ENCODE measurements around the gene C1orf21. TPM values are rescaled to one million over a fixed set of nuclear protein-coding genes. Genes with fewer than 3 reads are reported as not detected.

C1orf21 gene
- total and polyA plus RNA-seq, 8 donors, result 4.1 to 13.9 (median 7.7) TPM

DNA sequence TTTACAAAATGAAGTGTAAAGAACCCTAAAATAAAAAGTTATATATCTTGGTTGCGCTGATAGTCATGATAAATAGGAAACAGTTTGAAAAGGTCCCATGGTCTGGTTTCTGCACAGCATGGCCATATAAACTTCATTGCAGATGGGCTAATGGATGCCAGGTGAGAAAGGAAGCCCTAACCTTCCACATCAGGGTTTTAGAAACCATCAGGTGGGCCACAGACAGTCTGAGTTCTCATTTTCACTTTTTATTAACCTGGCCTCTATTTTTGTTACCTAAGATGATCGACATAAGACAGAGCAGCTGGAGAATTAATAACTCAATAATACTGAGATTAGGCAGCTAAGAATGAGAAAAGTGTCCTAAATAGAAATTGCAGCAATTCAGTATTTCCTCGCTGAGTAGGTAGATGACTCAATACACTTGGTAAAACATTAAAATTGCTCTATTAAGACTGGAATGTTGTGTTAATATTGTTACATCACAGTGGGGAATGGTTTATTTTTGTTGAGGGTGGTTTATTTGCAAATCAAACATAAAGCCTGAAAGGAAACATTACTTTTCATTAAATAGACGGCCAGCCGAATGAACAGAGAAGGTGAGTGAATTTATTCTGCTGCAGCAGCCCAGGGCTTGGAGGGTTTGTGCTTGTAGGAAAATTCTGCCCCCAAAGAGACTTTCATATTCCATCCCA, 21.1 kb downstream of the C1orf21 start:
- no peaks in the 10 kb centered on the region for H3K9me3 ChIP-seq
- 46% methylated on average over 5 of the region's 5 CpGs for WGBS, 2 donors
- H3K4me1 ChIP-seq, result peaks cover 0 to 9% (median 2%) of the 10 kb centered on the region in 3 donors
- H3K27ac ChIP-seq, result peak overlapping the region in 2 of 4 donors; percentile 17 to 24
- intact Hi-C loops (cut with DNase I), result no loop called here
- H3K4me3 ChIP-seq, result no peak overlapping the region
- H3K27me3 ChIP-seq, result no peaks in the 10 kb centered on the region
- DNase-seq, result no peak
- peak in 3 of 4 donors; percentile 67 to 82 (median 75) for ATAC-seq
- no peak for FAIRE-seq
- H3K36me3 ChIP-seq, result no peaks in the 10 kb centered on the region
- TF ChIP-seq, protein P1, sequence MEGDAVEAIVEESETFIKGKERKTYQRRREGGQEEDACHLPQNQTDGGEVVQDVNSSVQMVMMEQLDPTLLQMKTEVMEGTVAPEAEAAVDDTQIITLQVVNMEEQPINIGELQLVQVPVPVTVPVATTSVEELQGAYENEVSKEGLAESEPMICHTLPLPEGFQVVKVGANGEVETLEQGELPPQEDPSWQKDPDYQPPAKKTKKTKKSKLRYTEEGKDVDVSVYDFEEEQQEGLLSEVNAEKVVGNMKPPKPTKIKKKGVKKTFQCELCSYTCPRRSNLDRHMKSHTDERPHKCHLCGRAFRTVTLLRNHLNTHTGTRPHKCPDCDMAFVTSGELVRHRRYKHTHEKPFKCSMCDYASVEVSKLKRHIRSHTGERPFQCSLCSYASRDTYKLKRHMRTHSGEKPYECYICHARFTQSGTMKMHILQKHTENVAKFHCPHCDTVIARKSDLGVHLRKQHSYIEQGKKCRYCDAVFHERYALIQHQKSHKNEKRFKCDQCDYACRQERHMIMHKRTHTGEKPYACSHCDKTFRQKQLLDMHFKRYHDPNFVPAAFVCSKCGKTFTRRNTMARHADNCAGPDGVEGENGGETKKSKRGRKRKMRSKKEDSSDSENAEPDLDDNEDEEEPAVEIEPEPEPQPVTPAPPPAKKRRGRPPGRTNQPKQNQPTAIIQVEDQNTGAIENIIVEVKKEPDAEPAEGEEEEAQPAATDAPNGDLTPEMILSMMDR (IDR thresholded peaks at IDR 0.05), result no peak

DNA sequence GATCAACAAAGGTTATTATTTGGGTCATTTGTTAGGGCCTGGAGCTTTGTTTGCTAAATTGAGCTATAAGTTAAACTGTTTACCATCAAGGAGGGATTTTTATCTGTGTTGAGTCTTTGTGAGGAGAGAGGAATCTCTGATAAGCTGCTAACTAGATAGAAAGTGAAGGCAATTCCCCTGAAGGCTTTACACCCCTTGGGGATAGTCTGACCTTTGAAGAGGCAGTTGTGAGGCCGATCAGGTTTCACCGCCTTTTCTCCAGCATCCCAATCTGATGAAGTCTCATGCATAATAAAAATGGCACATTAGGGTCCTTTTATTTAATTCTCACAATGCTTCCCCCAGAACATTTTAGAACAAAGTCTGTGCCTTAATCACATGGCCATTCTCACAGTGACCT, 21.8 kb downstream of the C1orf21 start:
- no peaks in the 10 kb centered on the region for H3K9me3 ChIP-seq
- H3K27ac ChIP-seq, result peak overlapping the region in 2 of 4 donors; percentile 17 to 20
- TF ChIP-seq, protein P1 (IDR thresholded peaks at IDR 0.05), result no peak
- H3K4me3 ChIP-seq, result no peak overlapping the region
- intact Hi-C loops (cut with DNase I), result no loop called here
- no peaks in the 10 kb centered on the region for H3K36me3 ChIP-seq
- H3K4me1 ChIP-seq, result peaks cover 0 to 9% (median 2%) of the 10 kb centered on the region in 3 donors
- DNase-seq (no peak), FAIRE-seq (no peak), ATAC-seq (peak in 1 of 4 donors; percentile 36)
- H3K27me3 ChIP-seq, result no peaks in the 10 kb centered on the region
- 94 to 95% methylated on average over 2 of the region's 2 CpGs for WGBS, 2 donors

DNA sequence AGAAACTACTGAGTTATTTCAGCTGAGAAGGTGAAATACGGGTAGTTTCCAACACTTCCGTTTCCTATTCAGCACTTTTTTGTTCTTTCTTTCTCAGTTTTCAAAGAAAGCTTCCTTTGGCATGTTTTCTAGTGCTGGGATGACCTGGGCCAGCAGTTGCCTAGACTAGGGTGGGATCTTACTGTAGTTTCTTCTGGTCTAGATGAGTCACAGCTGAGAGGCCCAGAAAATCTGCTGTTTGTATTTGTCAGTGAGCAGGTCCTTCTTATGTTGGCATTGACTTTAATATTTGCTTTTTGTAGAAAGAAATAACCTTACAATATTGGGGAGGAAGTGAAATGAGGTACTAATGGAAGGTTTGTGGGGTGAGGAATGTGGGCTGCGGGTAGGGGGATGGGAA, 22.2 kb downstream of the C1orf21 start:
- Histone ChIP-seq H3K4me1 (peaks cover 0 to 9% (median 2%) of the 10 kb centered on the region in 3 donors), H3K4me3 (no peak overlapping the region), H3K27ac (no peak overlapping the region), H3K27me3 (no peaks in the 10 kb centered on the region), H3K9me3 (no peaks in the 10 kb centered on the region), H3K36me3 (no peaks in the 10 kb centered on the region)
- FAIRE-seq, result no peak
- ATAC-seq, result peak in 1 of 4 donors; percentile 48
- 93 to 95% methylated on average over 3 of the region's 3 CpGs for WGBS, 2 donors
- intact Hi-C loops (cut with DNase I), result no loop called here
- TF ChIP-seq, protein P1 (IDR thresholded peaks at IDR 0.05), result no peak
- no peak for DNase-seq

DNA sequence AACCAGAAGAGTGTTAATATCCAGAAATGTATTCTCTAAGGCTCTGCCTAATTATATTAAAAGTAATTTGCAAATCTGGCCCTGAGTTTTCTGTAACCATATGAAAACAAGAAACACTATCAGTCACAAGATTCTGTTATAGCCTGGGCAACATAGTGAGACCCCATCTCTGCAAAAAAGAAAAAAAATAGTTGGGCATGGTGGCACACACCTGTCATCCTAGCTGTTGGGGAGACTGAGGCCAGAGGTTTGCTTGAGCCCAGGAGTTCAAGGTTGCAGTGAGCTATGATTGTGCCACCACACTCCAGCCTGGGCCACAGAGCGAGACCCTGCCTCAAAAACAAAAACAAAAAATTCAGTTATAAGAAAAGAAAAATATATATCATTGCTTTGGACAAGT, 25.6 kb downstream of the C1orf21 start:
- no peak overlapping the region for H3K4me3 ChIP-seq
- DNase-seq, result no peak
- H3K9me3 ChIP-seq, result no peaks in the 10 kb centered on the region
- H3K27me3 ChIP-seq, result no peaks in the 10 kb centered on the region
- FAIRE-seq, result no peak
- no peaks in the 10 kb centered on the region for H3K36me3 ChIP-seq
- no peak for ATAC-seq
- TF ChIP-seq, protein P1 (IDR thresholded peaks at IDR 0.05), result no peak
- peaks cover 0 to 9% (median 2%) of the 10 kb centered on the region in 3 donors for H3K4me1 ChIP-seq
- H3K27ac ChIP-seq, result no peak overlapping the region
- WGBS, 2 donors, result 97 to 100% methylated on average over 1 of the region's 1 CpG
- intact Hi-C loops (cut with DNase I), result no loop called here

DNA sequence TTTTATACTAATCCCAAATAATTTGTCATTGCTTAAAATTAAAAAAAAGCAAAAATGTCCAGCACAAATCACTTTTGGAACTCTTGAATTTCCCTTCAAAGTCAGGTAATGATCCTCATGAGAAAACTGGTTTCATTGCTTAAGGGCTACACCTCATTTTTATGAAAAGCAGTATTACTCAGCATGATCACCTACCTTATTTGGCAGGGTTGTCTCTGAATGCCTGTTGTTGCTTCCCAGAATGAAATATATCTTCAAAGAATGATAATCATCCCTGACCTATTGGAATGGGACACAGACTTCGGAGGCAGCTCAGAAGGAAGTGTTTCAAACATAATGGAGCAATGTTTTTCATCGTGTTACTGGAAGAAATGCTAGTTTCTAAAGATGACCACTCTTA, 29.7 kb downstream of the C1orf21 start:
- no peaks in the 10 kb centered on the region for H3K4me1 ChIP-seq
- no peak for FAIRE-seq
- H3K27ac ChIP-seq, result no peak overlapping the region
- no peaks in the 10 kb centered on the region for H3K36me3 ChIP-seq
- TF ChIP-seq, protein P1 (IDR thresholded peaks at IDR 0.05), result no peak
- ATAC-seq, result no peak
- no peak for DNase-seq
- H3K4me3 ChIP-seq, result no peak overlapping the region
- 91 to 99% methylated on average over 2 of the region's 2 CpGs for WGBS, 2 donors
- no peaks in the 10 kb centered on the region for H3K9me3 ChIP-seq
- H3K27me3 ChIP-seq, result no peaks in the 10 kb centered on the region
- intact Hi-C loops (cut with DNase I), result no loop called here
